Gastroesophageal sphincter (tissue), 3 donors: ENCODE data around the gene HSPE1.

Source experiments
- CTCF ChIP-seq, 4 experiments: fragments of 200-600 bp in 2 of 4; fragments of 450-650 bp in 2 of 4; sonication (generic) in 1 of 4; IDR thresholded peaks; one replicate each; pipeline ENCODE4 v1.5.1; 2017 to 2019; ENCODE audit warnings: antibody characterized with exemption in 4 of 4, mild to moderate bottlenecking in 2 of 4, moderate library complexity in 2 of 4
- EP300 ChIP-seq: sonication (generic); formaldehyde crosslinking; IDR thresholded peaks from one replicate; pipeline ENCODE4 v1.6.1; 2017; ENCODE audit warnings: antibody characterized with exemption, mild to moderate bottlenecking

DNA sequence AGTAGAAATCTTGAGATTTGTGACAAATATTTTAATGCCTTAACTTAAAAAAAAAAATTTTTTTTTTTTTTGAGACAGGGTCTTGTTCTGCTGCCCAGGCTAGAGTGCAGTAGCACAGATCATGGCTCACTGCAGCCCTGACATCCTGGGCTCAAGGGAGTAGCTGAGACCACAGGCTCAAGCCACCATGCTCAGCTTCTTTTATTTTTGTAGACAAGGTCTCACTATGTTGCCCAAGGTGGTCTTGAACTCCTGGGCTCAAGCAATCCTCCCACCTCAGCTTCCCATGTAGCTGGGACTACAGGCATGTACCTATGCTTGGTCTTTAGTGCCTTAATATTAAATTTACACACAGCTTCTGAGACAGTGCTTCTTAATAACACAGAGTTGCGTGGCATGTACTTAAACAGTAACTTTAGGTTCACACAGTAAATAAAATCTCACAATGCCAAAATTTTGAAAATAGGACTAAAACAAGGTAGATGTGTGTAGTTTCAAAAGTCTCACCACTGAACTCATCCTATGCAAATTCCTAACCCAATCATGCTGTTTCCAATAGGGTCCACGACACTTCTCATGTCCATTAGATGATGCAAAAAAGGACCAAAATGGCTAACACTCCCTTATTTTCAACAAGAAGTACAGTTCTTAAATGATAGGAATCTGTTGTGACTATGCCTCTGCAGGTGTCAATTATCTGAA is 4.6 kb upstream of the HSPE1 start:
- TF ChIP-seq EP300, result no peak
- no peak for TF ChIP-seq CTCF (IDR thresholded peaks at IDR 0.05)
